HepG2 (cell line): ENCODE measurements around the gene THSD8. TPM values are rescaled to one million over a fixed set of nuclear protein-coding genes. Genes with fewer than 3 reads are reported as not detected.

Source experiments
- ARNTL ChIP-seq: sonication (generic); formaldehyde crosslinking; IDR thresholded peaks from 2 replicates; pipeline ENCODE4 v1.4.0; 2020; ENCODE audit warnings: mild to moderate bottlenecking, missing genetic modification reagents
- ATRX ChIP-seq: sonication (generic); formaldehyde crosslinking; IDR thresholded peaks from 2 replicates; pipeline ENCODE4 v1.4.0; 2020; ENCODE audit warnings: missing genetic modification reagents, borderline replicate concordance
- CBX2 ChIP-seq, 2 experiments: fragments of 200-600 bp in 1 of 2; sonication (generic); formaldehyde crosslinking in 1 of 2; IDR thresholded peaks; 2 replicates each; pipeline versions ENCODE4 v1.7.0 to v1.8.1; 2018 to 2022; ENCODE audit warnings: low read depth in 2 of 2, low read length in 1 of 2, mild to moderate bottlenecking in 1 of 2, missing genetic modification reagents in 1 of 2
- CHCHD3 ChIP-seq: sonication (generic); formaldehyde crosslinking; IDR thresholded peaks from 2 replicates; pipeline ENCODE4 v1.8.0; 2022; ENCODE audit warnings: mild to moderate bottlenecking, missing genetic modification reagents, moderate library complexity
- CTCF ChIP-seq: sonication (generic); formaldehyde crosslinking; IDR thresholded peaks from 2 replicates; pipeline ENCODE4 v1.5.0; 2020; ENCODE audit warnings: mild to moderate bottlenecking, missing genetic modification reagents, moderate library complexity
- GFI1 ChIP-seq: sonication (generic); formaldehyde crosslinking; IDR thresholded peaks from 2 replicates; pipeline ENCODE4 v1.5.0; 2020; ENCODE audit warnings: missing genetic modification reagents, mild to moderate bottlenecking, borderline replicate concordance
- JUN ChIP-seq: sonication (generic); formaldehyde crosslinking; IDR thresholded peaks from 2 replicates; pipeline ENCODE4 v1.4.0; 2020; ENCODE audit warnings: mild to moderate bottlenecking, missing genetic modification reagents
- MED1 ChIP-seq: sonication (generic); formaldehyde crosslinking; IDR thresholded peaks from 2 replicates; pipeline ENCODE4 v1.4.0; 2020; ENCODE audit warnings: missing genetic modification reagents
- NFKB2 ChIP-seq: sonication (generic); formaldehyde crosslinking; IDR thresholded peaks from 2 replicates; pipeline ENCODE4 v1.4.0; 2020; ENCODE audit warnings: missing genetic modification reagents, borderline replicate concordance
- NR2F6 ChIP-seq, 2 experiments: IDR thresholded peaks; 2 replicates each; pipeline ENCODE4 v1.6.1; 2016; ENCODE audit warnings: antibody characterized with exemption in 1 of 2, mild to moderate bottlenecking in 1 of 2
- PAF1 ChIP-seq: IDR thresholded peaks from 2 replicates; pipeline ENCODE4 v1.6.1; 2016; ENCODE audit warnings: missing genetic modification reagents, missing compliant biosample characterization
- PHF5A ChIP-seq: IDR thresholded peaks from one replicate; pipeline ENCODE4 v1.6.1; 2018; ENCODE audit warnings: low read depth, missing genetic modification reagents; ENCODE audit not compliant: unreplicated experiment
- PLRG1 ChIP-seq: fragments of 450-650 bp; conservative IDR thresholded peaks from 2 replicates; pipeline ENCODE4 v1.6.1; 2016
- REST ChIP-seq, 2 experiments: IDR thresholded peaks; 2 replicates each; pipeline ENCODE4 v1.6.1; 2011 to 2012; ENCODE audit warnings: low read length in 2 of 2, borderline replicate concordance in 1 of 2, low read depth in 1 of 2, mild to moderate bottlenecking in 1 of 2, moderate library complexity in 1 of 2
- SRSF1 ChIP-seq: fragments of 200-400 bp; formaldehyde crosslinking; optimal IDR thresholded peaks from 2 replicates; pipeline ENCODE3; 2017; ENCODE audit warnings: mild to moderate bottlenecking, low read depth, low read length, moderate library complexity
- TEAD2 ChIP-seq: sonication (generic); formaldehyde crosslinking; IDR thresholded peaks from 2 replicates; pipeline ENCODE4 v1.9.0; 2021; ENCODE audit warnings: missing genetic modification reagents
- ZBTB34 ChIP-seq: sonication (generic); formaldehyde crosslinking; IDR thresholded peaks from 2 replicates; pipeline ENCODE4 v1.8.0; 2022; ENCODE audit warnings: mild to moderate bottlenecking, missing genetic modification reagents
- ZNF234 ChIP-seq: sonication (generic); formaldehyde crosslinking; conservative IDR thresholded peaks from 2 replicates; pipeline ENCODE4 v1.5.1; 2020; ENCODE audit warnings: mild to moderate bottlenecking, missing genetic modification reagents
- ZNF367 ChIP-seq: sonication (generic); formaldehyde crosslinking; IDR thresholded peaks from 2 replicates; pipeline ENCODE4 v1.4.0; 2020; ENCODE audit warnings: missing genetic modification reagents, borderline replicate concordance
- ZNF432 ChIP-seq: sonication (generic); formaldehyde crosslinking; IDR thresholded peaks from 2 replicates; pipeline ENCODE4 v1.5.0; 2020; ENCODE audit warnings: missing genetic modification reagents, mild to moderate bottlenecking, borderline replicate concordance
- ZNF549 ChIP-seq: sonication (generic); formaldehyde crosslinking; IDR thresholded peaks from 2 replicates; pipeline ENCODE4 v1.5.0; 2020; ENCODE audit warnings: missing genetic modification reagents
- ZNF563 ChIP-seq: sonication (generic); formaldehyde crosslinking; IDR thresholded peaks from 2 replicates; pipeline ENCODE4 v1.8.0; 2022; ENCODE audit warnings: mild to moderate bottlenecking, moderate library complexity, missing genetic modification reagents
- ZNF850 ChIP-seq: sonication (generic); formaldehyde crosslinking; conservative IDR thresholded peaks from 2 replicates; pipeline ENCODE4 v1.9.0; 2021; ENCODE audit warnings: mild to moderate bottlenecking, missing genetic modification reagents
- polyA plus RNA-seq, 8 experiments: library from polyadenylated mRNA; depleted of rRNA in 3 of 8; stranded (reverse) in 7 of 8; unstranded in 1 of 8; fragments of >200 nt; fragmentation: Illumina TruSeq in 4 of 8; extraction: Trizol in 4 of 8; gene quantifications; 2 replicates each; pipeline versions ENCODE4 v1.2.1 to v1.2.3, GENCODE V29; 2011 to 2016; ENCODE audit warnings: low read depth in 4 of 8, missing spikeins in 1 of 8, mixed read lengths in 1 of 8; ENCODE audit not compliant: insufficient read depth in 1 of 8
- total RNA-seq, 5 experiments: library from RNA; depleted of rRNA; stranded (reverse); fragments of >200 nt; fragmentation: Illumina TruSeq; extraction: Trizol; gene quantifications; 2 replicates each; pipeline ENCODE4 v1.2.3, GENCODE V29; 2016; ENCODE audit warnings: low read depth in 1 of 5

The THSD8 gene
- total and polyA plus RNA-seq, 2 of the 13 experiments (the other 11 are each of a cell fraction or from before 2014, with no cell fraction given), result 4.8 to 14.9 TPM

GRCh38 chr19:12796146-12797071, 5.5 kb upstream of the THSD8 start (continued):
- no peak for TF ChIP-seq REST (IDR thresholded peaks at IDR 0.05; ENCODE audit: borderline replicate concordance in 1 of 2, low read depth in 1 of 2, low read length in 2 of 2)
- TF ChIP-seq PAF1 (CRISPR knock-in tag), result no peak; the same call in 1 of the 2 replicates
- TF ChIP-seq ZBTB34 (CRISPR knock-in tag), result no peak
- TF ChIP-seq ATRX (CRISPR knock-in tag), result no peak
- no peak for TF ChIP-seq JUN (CRISPR knock-in tag)
- TF ChIP-seq CBX2 (IDR thresholded peaks at IDR 0.05; ENCODE audit: low read depth, low read length), result no peak
- TF ChIP-seq CBX2 (CRISPR knock-in tag; IDR thresholded peaks at IDR 0.05; ENCODE audit: low read depth), result no peak
- no peak for TF ChIP-seq PLRG1
- no peak for TF ChIP-seq SRSF1
- no peak; the same call in 1 of the 2 replicates for TF ChIP-seq MED1
- peak; percentile 98 for TF ChIP-seq CTCF (CRISPR knock-in tag)
- no peak for TF ChIP-seq ZNF549
- TF ChIP-seq NR2F6 (IDR thresholded peaks at IDR 0.05), result no peak
- peak; percentile 67; the same call in 1 of the 2 replicates for TF ChIP-seq NR2F6 (CRISPR knock-in tag; IDR thresholded peaks at IDR 0.05)
- TF ChIP-seq ZNF432 (CRISPR knock-in tag), result no peak
- no peak for TF ChIP-seq ZNF850 (CRISPR knock-in tag)
- TF ChIP-seq TEAD2 (CRISPR knock-in tag), result no peak
- TF ChIP-seq NFKB2, result no peak
- 0 out of 2 replicates have a peak, but pooled peaks have one; percentile 56 for TF ChIP-seq GFI1 (CRISPR knock-in tag)
- TF ChIP-seq ZNF563, result peak; percentile 47; the same call in 1 of the 2 replicates
- TF ChIP-seq CHCHD3, result no peak
- no peak for TF ChIP-seq ARNTL (CRISPR knock-in tag)
- no peak for TF ChIP-seq ZNF367 (CRISPR knock-in tag)
- TF ChIP-seq ZNF234, result no peak
- no peak for TF ChIP-seq PHF5A (CRISPR knock-in tag)
